ENCODE results near the gene ADAMTS2.

The ADAMTS2 gene

DNA sequence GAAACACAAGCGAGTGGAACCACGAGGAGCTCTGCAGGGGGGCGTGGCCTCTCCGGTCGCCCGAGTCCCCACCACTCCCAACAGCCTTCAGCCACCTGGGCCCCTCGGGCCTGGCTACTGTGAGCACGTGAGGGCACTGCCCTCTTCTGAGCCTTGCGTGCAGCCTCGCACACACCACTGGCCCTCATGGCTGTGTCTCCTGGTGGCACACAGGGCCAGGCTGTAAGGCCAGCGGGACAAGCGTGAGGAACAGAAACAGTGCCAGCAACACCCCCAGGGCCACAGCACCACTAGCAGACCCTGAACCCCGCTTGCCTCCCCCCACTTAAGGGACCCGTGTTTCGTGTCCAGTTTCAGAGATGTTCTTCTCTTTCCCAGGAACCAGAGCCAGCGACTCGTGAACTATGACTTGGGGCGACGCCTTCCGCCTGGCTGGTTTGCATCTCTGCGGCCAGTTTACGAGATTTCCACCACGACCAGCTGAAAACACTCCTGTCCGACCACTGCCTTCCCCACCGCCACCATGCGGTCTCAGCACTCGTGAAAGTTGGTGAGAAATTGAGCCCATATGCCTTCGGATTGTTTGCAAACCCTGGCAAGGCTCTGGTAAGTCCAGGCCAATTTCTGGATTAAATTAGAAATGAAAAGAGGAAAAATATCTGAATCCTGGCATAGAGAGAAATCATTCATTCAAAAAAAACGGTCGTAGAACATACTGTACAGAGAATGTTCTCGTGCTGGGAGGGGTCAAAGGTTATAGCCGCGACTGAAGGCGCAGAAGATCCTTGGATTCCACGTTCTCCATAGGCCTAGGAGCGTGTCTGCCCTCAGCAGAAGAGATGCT, 149.5 kb downstream of the ADAMTS2 start:
- Histone ChIP-seq H3K4me1 (ENCODE audit: insufficient read depth, low read length) (no peaks in the 10 kb centered on the region), H3K27me3 (ENCODE audit: insufficient read depth, low read length, poor library complexity) (no peaks in the 10 kb centered on the region), H3K36me3 (ENCODE audit: insufficient read depth, low read length) (no peaks in the 10 kb centered on the region), H3K9ac (ENCODE audit: low read depth, low read length) (no peak overlapping the region), H4K20me1 (ENCODE audit: insufficient read depth, low read length) (no peaks in the 10 kb centered on the region; the same call in 1 of the 2 replicates), H3K4me2 (ENCODE audit: insufficient read depth, low read length) (no peak overlapping the region), H3K27ac (ENCODE audit: low read length) (no peak overlapping the region), H3K9me3 (ENCODE audit: insufficient read depth, low read length, severe bottlenecking) (no peaks in the 10 kb centered on the region), H3K4me3 (ENCODE audit: low read depth in 1 of 2, low read length in 2 of 2) (no peak overlapping the region), H2AFZ (ENCODE audit: low read depth, low read length) (no peak overlapping the region), H3K79me2 (ENCODE audit: insufficient read depth, low read length) (no peaks in the 10 kb centered on the region)
- ATAC-seq (ENCODE audit: insufficient read depth, low read depth) = no peak
- DNase-seq = no peak
- TF ChIP-seq EZH2 (IDR thresholded peaks at IDR 0.05; ENCODE audit: borderline replicate concordance, low read depth, low read length, severe bottlenecking) = no peak
- TF ChIP-seq, protein P1, sequence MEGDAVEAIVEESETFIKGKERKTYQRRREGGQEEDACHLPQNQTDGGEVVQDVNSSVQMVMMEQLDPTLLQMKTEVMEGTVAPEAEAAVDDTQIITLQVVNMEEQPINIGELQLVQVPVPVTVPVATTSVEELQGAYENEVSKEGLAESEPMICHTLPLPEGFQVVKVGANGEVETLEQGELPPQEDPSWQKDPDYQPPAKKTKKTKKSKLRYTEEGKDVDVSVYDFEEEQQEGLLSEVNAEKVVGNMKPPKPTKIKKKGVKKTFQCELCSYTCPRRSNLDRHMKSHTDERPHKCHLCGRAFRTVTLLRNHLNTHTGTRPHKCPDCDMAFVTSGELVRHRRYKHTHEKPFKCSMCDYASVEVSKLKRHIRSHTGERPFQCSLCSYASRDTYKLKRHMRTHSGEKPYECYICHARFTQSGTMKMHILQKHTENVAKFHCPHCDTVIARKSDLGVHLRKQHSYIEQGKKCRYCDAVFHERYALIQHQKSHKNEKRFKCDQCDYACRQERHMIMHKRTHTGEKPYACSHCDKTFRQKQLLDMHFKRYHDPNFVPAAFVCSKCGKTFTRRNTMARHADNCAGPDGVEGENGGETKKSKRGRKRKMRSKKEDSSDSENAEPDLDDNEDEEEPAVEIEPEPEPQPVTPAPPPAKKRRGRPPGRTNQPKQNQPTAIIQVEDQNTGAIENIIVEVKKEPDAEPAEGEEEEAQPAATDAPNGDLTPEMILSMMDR (IDR thresholded peaks at IDR 0.05; ENCODE audit: borderline replicate concordance, extremely low read depth, low read length, poor library complexity, severe bottlenecking) = no peak

DNA sequence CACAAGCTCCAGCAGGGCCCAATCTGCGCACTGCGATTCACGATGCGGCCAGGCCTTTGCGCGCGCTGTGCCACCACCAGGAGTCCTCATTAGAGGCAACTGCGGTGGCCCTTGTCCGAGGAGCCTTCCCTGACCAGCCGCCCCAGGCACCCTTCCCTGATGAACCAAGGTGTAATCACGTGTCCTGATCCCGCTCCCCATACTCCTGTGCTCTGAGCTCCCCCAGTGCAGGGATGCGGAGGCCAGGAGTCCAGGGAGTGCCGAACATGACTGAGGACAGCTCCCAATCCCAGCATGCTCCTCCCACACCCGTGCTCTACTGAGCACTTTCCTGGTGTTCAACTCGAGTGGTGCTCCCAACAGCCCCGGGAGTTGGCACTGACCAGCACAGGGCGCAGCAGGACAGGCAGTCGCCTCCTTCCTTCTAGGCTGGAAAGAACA, 150.3 kb downstream of the ADAMTS2 start:
- no peak overlapping the region for H3K4me3 ChIP-seq (ENCODE audit: low read depth in 1 of 2, low read length in 2 of 2)
- no peaks in the 10 kb centered on the region for H3K9me3 ChIP-seq (ENCODE audit: insufficient read depth, low read length, severe bottlenecking)
- H3K4me2 ChIP-seq (ENCODE audit: insufficient read depth, low read length) = no peak overlapping the region
- H3K36me3 ChIP-seq (ENCODE audit: insufficient read depth, low read length) = no peaks in the 10 kb centered on the region
- no peak overlapping the region for H3K27ac ChIP-seq (ENCODE audit: low read length)
- H3K79me2 ChIP-seq (ENCODE audit: insufficient read depth, low read length) = no peaks in the 10 kb centered on the region
- H3K4me1 ChIP-seq (ENCODE audit: insufficient read depth, low read length) = no peaks in the 10 kb centered on the region
- DNase-seq = no peak
- TF ChIP-seq EZH2 (IDR thresholded peaks at IDR 0.05; ENCODE audit: borderline replicate concordance, low read depth, low read length, severe bottlenecking) = no peak
- TF ChIP-seq, protein P1 (IDR thresholded peaks at IDR 0.05; ENCODE audit: borderline replicate concordance, extremely low read depth, low read length, poor library complexity, severe bottlenecking) = no peak
- ATAC-seq (ENCODE audit: insufficient read depth, low read depth) = no peak
- H3K9ac ChIP-seq (ENCODE audit: low read depth, low read length) = no peak overlapping the region
- H2AFZ ChIP-seq (ENCODE audit: low read depth, low read length) = no peak overlapping the region
- no peaks in the 10 kb centered on the region for H3K27me3 ChIP-seq (ENCODE audit: insufficient read depth, low read length, poor library complexity)
- H4K20me1 ChIP-seq (ENCODE audit: insufficient read depth, low read length) = no peaks in the 10 kb centered on the region; the same call in 1 of the 2 replicates

DNA sequence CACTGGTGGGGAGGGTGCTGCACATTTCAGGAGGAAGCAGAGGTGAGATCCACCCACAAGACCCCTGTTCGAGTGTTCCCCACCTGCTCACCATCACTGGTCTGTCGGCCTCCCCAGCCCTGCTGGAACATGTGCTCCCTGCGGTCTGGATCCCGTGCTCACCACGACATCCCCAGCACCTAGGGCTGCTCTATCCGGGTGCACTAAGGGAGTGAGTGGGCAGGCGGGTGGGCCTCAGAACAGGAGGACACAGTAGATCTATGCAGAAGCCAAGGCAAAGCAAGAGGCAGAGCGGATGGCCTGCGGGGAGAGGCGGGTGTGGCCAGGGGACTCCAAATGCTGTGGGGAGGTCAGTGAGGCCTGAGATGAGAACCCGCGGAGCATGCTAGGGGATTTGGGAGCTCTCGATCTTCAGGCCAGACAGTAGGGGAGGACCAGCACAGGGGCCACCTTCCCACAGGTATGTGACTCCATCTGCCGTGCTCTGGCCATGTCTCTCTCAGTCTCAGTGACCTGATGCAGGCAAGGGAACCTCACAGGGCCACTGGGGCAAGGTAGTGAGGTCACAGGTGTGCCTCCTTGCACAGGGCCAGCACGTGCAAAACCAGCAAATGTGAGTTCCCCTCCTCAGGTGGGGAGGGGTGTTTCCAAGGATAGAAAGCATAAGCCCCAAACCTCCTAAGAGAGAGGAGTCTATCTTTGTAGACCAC, 150.9 kb downstream of the ADAMTS2 start:
- no peak overlapping the region for H3K9ac ChIP-seq (ENCODE audit: low read depth, low read length)
- no peaks in the 10 kb centered on the region for H3K27me3 ChIP-seq (ENCODE audit: insufficient read depth, low read length, poor library complexity)
- no peak overlapping the region for H3K27ac ChIP-seq (ENCODE audit: low read length)
- no peak overlapping the region for H2AFZ ChIP-seq (ENCODE audit: low read depth, low read length)
- no peaks in the 10 kb centered on the region for H3K9me3 ChIP-seq (ENCODE audit: insufficient read depth, low read length, severe bottlenecking)
- H4K20me1 ChIP-seq (ENCODE audit: insufficient read depth, low read length) = no peaks in the 10 kb centered on the region; the same call in 1 of the 2 replicates
- DNase-seq (no peak), ATAC-seq (ENCODE audit: insufficient read depth, low read depth) (no peak)
- H3K4me3 ChIP-seq (ENCODE audit: low read depth in 1 of 2, low read length in 2 of 2) = no peak overlapping the region
- H3K36me3 ChIP-seq (ENCODE audit: insufficient read depth, low read length) = no peaks in the 10 kb centered on the region
- TF ChIP-seq EZH2 (IDR thresholded peaks at IDR 0.05; ENCODE audit: borderline replicate concordance, low read depth, low read length, severe bottlenecking) = no peak
- TF ChIP-seq, protein P1 (IDR thresholded peaks at IDR 0.05; ENCODE audit: borderline replicate concordance, extremely low read depth, low read length, poor library complexity, severe bottlenecking) = no peak
- no peak overlapping the region for H3K4me2 ChIP-seq (ENCODE audit: insufficient read depth, low read length)
- no peaks in the 10 kb centered on the region for H3K79me2 ChIP-seq (ENCODE audit: insufficient read depth, low read length)
- no peaks in the 10 kb centered on the region for H3K4me1 ChIP-seq (ENCODE audit: insufficient read depth, low read length)

All from DND-41 (cell line).